Activated T-cell treated with anti-CD3 and anti-CD28 coated beads, Interleukin-2, amount 50 U/mL, for 4 hours (primary cell): ENCODE data around the gene RAP2A. TPM values are rescaled to one million over a fixed set of nuclear protein-coding genes. Genes with fewer than 3 reads are reported as not detected.

Experiments used
- ATAC-seq, 2 donors: fragments of 200-7000 bp; cut with Tn5 transposase; one replicate each; pipeline ENCODE4 v1.10.0; 2021
- DNase-seq: peaks from one replicate; pipeline ENCODE4 v3.0.0-alpha.2; 2020
- H3K27me3 Mint-ChIP-seq: one replicate; pipeline ENCODE4 v1.8.0; 2021; ENCODE audit warnings: low read depth, mixed read lengths
- H3K36me3 Mint-ChIP-seq: one replicate; pipeline ENCODE4 v1.8.0; 2022; ENCODE audit warnings: mixed read lengths; ENCODE audit not compliant: insufficient read depth
- H3K4me1 Mint-ChIP-seq: one replicate; pipeline ENCODE4 v1.8.0; 2021; ENCODE audit warnings: low read depth, mixed read lengths
- H3K4me3 Mint-ChIP-seq: one replicate; pipeline ENCODE4 v1.8.0; 2021; ENCODE audit warnings: mild to moderate bottlenecking, moderate library complexity, mixed read lengths
- H3K9me3 Mint-ChIP-seq: one replicate; pipeline ENCODE4 v1.8.0; 2021; ENCODE audit warnings: mixed read lengths
- total RNA-seq, 3 donors: library from RNA; stranded (reverse); gene quantifications; one replicate each; pipeline ENCODE4 v1.2.1, GENCODE V29; 2021

The RAP2A gene
- total RNA-seq, 3 donors from 2014 or later, result 11.1 to 16.0 (median 15.5) TPM

- ATAC-seq (no peak), DNase-seq (no peak)
- Mint-ChIP-seq H3K4me3 (no peak overlapping the region), H3K4me1 (no peaks in the 10 kb centered on the region), H3K27me3 (peaks cover 19% of the 10 kb centered on the region), H3K9me3 (peaks cover 10% of the 10 kb centered on the region), H3K36me3 (no peaks in the 10 kb centered on the region)
Measured at GRCh38 chr13:97403893-97404750, 29.8 kb upstream of the RAP2A start.

DNA sequence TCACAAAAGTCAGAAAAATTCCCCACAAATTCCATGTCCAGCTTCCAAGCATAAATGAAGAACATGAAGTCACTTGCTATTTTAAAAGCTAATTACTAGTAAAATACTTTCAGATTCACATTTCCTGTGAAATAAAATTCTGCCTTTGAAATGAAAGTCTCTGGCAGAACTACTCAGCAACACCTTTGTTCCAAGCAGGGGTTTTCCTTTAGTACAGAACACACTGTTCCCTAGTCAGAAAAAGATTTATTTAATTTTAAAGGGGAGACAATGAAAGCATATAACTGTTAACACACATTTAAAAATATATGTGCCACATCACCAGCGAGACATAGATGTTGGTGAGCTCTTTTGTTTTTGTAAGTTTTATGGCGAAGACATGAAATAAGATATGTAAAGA, 26.4 kb upstream of the RAP2A start:
- Mint-ChIP-seq H3K36me3 (no peaks in the 10 kb centered on the region), H3K27me3 (peaks cover 20% of the 10 kb centered on the region), H3K4me1 (no peaks in the 10 kb centered on the region), H3K4me3 (no peak overlapping the region), H3K9me3 (no peaks in the 10 kb centered on the region)
- DNase-seq, result no peak
- no peak for ATAC-seq

DNA sequence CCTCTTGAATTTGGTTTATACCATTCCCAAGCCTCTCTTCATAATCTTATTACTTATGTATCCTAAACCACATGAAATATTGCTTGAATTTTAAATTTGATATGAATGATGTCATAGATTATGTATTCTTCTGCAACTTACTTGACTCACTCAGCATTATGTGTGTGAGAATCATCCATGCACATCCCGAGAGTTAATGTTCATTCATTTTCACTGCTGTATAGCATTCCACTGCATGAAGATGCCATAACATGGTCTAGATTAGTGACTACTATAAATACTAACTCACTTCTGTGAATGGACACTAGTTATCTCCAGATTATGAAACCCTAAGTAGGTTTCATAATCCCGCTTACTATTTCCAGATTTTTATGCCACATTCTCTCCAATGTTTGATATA, 25.0 kb upstream of the RAP2A start:
- no peak for DNase-seq
- Mint-ChIP-seq H3K4me3 (no peak overlapping the region), H3K9me3 (no peaks in the 10 kb centered on the region), H3K27me3 (peaks cover 23% of the 10 kb centered on the region), H3K4me1 (no peaks in the 10 kb centered on the region), H3K36me3 (no peaks in the 10 kb centered on the region)
- ATAC-seq, result no peak

DNA sequence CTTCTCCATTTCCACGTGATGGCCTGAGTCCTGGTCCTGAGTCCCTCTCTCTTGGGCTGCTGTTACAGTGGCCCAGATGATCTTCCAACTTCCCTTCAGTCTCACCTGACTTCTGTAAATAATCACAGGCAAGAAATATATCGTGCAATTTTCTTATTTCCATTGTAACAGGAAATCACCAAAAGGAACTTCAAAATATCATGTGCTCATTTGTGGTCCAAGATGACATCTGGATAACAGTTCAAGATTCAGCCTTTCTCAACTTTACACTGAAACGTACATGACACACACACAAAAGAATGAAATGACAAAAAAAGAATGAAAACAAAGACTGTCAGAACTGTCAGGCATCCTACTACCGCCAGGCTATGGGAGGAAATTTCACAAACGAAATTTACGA, 22.0 kb upstream of the RAP2A start:
- Mint-ChIP-seq H3K27me3 (peaks cover 19% of the 10 kb centered on the region), H3K4me1 (no peaks in the 10 kb centered on the region), H3K9me3 (no peaks in the 10 kb centered on the region), H3K4me3 (no peak overlapping the region), H3K36me3 (no peaks in the 10 kb centered on the region)
- no peak for ATAC-seq
- DNase-seq, result no peak

DNA sequence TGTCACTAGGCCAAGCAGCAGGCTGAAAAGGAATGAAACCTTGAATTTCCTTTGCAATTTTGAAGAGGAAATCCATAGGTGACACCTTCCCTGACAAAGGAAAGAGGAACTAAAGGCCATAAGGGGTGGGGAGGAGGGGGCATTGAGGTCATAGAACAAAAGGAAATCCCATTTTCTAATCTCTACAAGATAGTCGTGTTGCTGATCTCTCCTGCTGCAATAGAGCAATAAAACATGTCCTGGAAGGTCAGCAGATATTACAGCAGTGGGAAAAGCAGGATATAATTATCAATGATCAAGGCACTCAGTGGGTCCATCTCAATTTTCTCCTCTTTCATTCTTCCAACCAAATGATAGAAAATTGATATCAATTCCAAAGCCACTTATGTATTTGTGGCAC, 20.3 kb upstream of the RAP2A start:
- no peak for ATAC-seq
- no peak overlapping the region for H3K4me3 Mint-ChIP-seq

DNA sequence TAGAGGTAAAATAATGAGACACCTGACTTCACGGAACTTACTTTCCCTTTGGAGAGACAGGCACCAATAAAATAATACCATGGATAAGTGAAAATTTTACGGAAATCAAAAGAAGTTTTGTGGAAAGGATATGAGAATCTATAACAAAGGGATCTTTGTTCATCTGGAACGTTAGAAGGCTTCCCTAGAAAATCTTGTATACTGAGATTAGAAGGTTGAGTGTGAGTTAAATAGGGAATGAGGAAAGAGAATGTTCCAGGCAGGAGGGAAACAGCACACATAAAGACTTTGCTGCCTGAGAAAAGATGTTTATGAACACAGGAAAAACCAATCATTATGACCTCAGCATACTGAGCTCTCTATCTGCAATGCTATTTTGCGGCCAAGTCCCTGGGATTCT, 19.6 kb upstream of the RAP2A start:
- Mint-ChIP-seq H3K36me3 (no peaks in the 10 kb centered on the region), H3K4me3 (no peak overlapping the region), H3K27me3 (peaks cover 8% of the 10 kb centered on the region), H3K4me1 (no peaks in the 10 kb centered on the region), H3K9me3 (no peaks in the 10 kb centered on the region)
- ATAC-seq (no peak), DNase-seq (no peak)

More for the DNA sequence above, 20.3 kb upstream of the RAP2A start:
- DNase-seq, result no peak
- H3K4me1 Mint-ChIP-seq, result no peaks in the 10 kb centered on the region
- H3K27me3 Mint-ChIP-seq, result peaks cover 14% of the 10 kb centered on the region
- H3K9me3 Mint-ChIP-seq, result no peaks in the 10 kb centered on the region
- H3K36me3 Mint-ChIP-seq, result no peaks in the 10 kb centered on the region

DNA sequence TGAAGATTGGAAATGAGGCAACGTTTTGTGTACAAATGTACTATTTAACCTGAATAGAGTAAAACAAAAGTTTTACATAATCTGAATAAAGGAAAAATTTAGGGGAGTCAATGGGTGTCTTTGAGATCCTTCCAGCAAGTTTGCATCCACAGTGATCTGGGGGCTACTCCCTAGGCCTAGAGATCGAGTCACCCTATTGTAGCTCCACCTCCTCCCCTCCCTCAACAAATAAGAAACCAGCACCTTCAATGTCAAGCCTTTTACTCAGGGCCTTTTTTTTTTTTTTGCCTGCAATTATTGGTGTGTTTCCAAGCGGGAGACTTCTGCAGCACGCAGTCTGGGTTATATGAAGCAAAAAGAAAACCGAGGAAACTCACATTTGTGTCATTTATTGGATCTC, 16.3 kb upstream of the RAP2A start:
- Mint-ChIP-seq H3K27me3 (peaks cover 8% of the 10 kb centered on the region), H3K36me3 (no peaks in the 10 kb centered on the region), H3K4me3 (no peak overlapping the region), H3K9me3 (no peaks in the 10 kb centered on the region), H3K4me1 (no peaks in the 10 kb centered on the region)
- DNase-seq (no peak), ATAC-seq (no peak)

GRCh38 chr13:97422118-97423054, 11.6 kb upstream of the RAP2A start:
- no peak for DNase-seq

DNA sequence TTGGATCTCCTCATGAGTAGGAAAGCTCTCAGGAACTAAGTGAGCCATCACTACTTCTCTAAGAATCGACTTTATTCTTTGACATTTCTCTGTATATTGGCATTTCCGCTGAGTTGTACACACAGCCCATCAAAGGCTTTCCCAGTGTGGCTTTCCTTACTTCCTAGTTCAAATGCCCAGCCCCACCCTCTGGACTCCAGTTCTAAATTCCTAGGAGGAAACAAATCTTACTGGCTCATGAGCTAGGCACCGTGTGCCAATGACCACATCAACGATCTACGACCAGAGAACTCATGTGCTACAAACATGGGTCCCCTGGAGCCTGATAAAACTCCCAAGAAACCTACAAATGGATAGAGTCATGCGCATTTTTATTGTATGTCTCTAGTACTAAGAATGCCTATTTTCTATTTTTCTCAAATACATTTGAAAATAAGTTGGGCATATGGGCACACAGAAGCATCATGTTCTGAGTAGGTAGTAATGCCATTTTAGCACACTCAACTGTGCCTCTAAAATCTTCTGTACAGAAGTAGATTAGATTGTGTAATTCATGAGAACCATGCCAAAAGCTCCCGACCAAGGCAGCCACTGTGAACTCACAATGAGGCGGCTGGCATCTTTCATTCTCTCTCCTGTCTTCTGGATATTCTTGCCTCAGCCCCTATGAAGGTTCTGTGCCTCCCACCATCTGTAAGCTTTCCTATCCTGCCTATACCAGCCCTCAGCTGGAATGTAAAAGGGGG, 10.5 kb upstream of the RAP2A start:
- DNase-seq (no peak), ATAC-seq (no peak)
- Mint-ChIP-seq H3K9me3 (no peaks in the 10 kb centered on the region), H3K36me3 (no peaks in the 10 kb centered on the region), H3K4me1 (no peaks in the 10 kb centered on the region), H3K27me3 (peaks cover 6% of the 10 kb centered on the region), H3K4me3 (no peak overlapping the region)

More at GRCh38 chr13:97422118-97423054, 11.6 kb upstream of the RAP2A start:
- no peak for ATAC-seq
- Mint-ChIP-seq H3K9me3 (no peaks in the 10 kb centered on the region), H3K27me3 (peaks cover 6% of the 10 kb centered on the region), H3K4me3 (no peak overlapping the region), H3K36me3 (no peaks in the 10 kb centered on the region), H3K4me1 (no peaks in the 10 kb centered on the region)

DNA sequence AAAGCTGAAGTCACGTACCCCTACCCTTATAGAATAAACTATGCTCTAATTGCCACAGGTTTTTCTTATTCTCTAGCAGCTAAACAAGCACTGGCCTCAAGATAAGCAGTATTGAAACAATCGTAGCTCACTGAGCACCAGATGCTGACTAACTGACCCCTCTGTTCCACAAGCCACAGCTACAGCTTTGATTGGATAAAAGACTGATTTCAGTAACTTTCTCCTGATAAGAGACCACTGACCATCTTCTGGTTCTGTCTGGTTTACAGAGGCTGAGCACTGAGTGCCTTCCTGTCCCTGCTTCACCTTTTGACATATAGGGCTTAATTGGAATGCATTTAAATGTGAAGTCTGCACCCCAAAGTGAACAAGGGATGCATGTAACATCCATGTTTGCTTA, 8.4 kb upstream of the RAP2A start:
- ATAC-seq (no peak), DNase-seq (no peak)
- peaks cover 6% of the 10 kb centered on the region for H3K27me3 Mint-ChIP-seq

DNA sequence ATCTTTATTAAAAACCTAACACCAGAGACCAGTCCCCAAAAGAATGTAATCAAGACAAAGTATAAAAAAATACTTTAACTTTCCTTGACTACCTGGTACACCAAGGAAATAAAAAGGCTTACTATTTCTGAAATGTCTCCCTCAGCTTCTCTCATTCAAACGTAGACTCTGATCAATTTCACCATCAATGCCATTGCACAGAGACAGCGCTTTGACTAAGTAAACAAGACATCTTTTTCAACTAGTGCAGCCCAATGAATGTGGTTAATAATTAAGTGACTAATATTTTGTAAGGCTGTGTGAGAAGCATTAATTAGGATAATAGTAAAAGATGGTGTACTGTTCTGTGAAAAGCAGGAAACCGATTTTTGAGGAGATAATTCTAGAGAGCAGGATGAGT, 7.3 kb upstream of the RAP2A start:
- Mint-ChIP-seq H3K36me3 (no peaks in the 10 kb centered on the region), H3K4me1 (peaks cover 2% of the 10 kb centered on the region), H3K9me3 (no peaks in the 10 kb centered on the region), H3K4me3 (no peak overlapping the region), H3K27me3 (peaks cover 8% of the 10 kb centered on the region)
- ATAC-seq, result no peak
- no peak for DNase-seq

More for the DNA sequence above, 8.4 kb upstream of the RAP2A start:
- Mint-ChIP-seq H3K4me1 (no peaks in the 10 kb centered on the region), H3K9me3 (no peaks in the 10 kb centered on the region), H3K4me3 (no peak overlapping the region), H3K36me3 (no peaks in the 10 kb centered on the region)

- peaks cover 11% of the 10 kb centered on the region for H3K4me1 Mint-ChIP-seq
- ATAC-seq, result no peak
Measured at GRCh38 chr13:97429681-97430081, 4.3 kb upstream of the RAP2A start.

DNA sequence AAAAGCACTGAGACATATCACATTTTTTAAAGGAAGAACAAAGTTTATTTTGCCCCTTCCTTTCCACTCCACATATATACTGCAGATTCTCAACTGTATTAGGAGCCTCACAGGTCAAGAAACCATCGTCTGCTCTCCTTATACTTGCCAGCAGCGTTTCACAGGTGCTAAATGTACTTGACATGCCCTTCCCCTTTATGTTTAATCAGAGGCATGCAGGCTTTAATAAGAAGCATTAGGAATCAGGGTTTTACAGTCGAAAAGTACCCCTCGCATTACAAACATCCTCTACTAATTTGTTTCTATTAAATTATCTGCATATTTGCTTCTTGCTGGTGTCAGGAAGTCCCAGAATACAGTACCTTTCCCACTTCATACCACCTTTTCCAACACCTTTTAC, 3.7 kb upstream of the RAP2A start:
- H3K4me1 Mint-ChIP-seq, result peaks cover 17% of the 10 kb centered on the region
- ATAC-seq (no peak), DNase-seq (no peak)
- H3K27me3 Mint-ChIP-seq, result peaks cover 4% of the 10 kb centered on the region
- no peaks in the 10 kb centered on the region for H3K36me3 Mint-ChIP-seq
- no peaks in the 10 kb centered on the region for H3K9me3 Mint-ChIP-seq
- no peak overlapping the region for H3K4me3 Mint-ChIP-seq

More at GRCh38 chr13:97429681-97430081, 4.3 kb upstream of the RAP2A start:
- Mint-ChIP-seq H3K27me3 (peaks cover 6% of the 10 kb centered on the region), H3K9me3 (no peaks in the 10 kb centered on the region), H3K4me3 (no peak overlapping the region), H3K36me3 (no peaks in the 10 kb centered on the region)
- DNase-seq, result no peak

GRCh38 chr13:97431171-97431764, 2.7 kb upstream of the RAP2A start:
- H3K4me3 Mint-ChIP-seq, result peak overlapping the region; percentile 90
- no peak for ATAC-seq
- H3K4me1 Mint-ChIP-seq, result peaks cover 25% of the 10 kb centered on the region
- no peaks in the 10 kb centered on the region for H3K9me3 Mint-ChIP-seq
- H3K36me3 Mint-ChIP-seq, result no peaks in the 10 kb centered on the region
- no peak for DNase-seq
- peaks cover 4% of the 10 kb centered on the region for H3K27me3 Mint-ChIP-seq
